HG02763 (cell line): Measurements from ENCODE around the gene MOB2.
"Not testable (repeated sequence)": the region's sequence is repeated elsewhere in the genome, so short reads cannot be mapped to it uniquely, and the experiment has no call there.

Experiments
- ATAC-seq: cut with Tn5 transposase; IDR thresholded peaks from one replicate; pipeline ENCODE4 v1.9.1; 2021; ENCODE audit warnings: mild to moderate bottlenecking, moderate library complexity; ENCODE audit not compliant: unreplicated experiment

The MOB2 gene

GRCh38 chr11:1519028-1520010, 32.7 kb upstream of the MOB2 start:
- ATAC-seq: no peak

DNA sequence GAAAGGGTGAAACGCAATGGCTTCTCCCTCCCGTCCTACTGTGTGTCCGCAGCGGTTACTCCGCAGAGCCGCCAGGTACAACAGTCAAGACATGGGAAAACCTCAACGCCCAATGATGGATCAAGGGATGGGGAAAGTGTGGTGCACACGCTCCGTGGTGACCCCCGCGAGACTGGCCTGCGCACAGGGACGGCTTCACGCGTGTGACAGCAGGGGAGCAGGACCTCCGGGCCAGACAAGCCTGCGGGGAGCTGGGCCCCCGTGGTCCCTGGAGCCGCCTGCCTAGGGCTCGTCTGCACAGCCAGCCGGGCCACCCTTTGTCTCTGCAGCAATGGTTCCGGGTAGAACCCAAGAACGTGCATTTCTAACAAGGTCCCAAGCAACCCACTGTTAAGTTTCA, 31.7 kb upstream of the MOB2 start:
- no peak for ATAC-seq

- no peak for ATAC-seq
These were observed 30.8 kb upstream of the MOB2 start for GRCh38 chr11:1517117-1518005.

DNA sequence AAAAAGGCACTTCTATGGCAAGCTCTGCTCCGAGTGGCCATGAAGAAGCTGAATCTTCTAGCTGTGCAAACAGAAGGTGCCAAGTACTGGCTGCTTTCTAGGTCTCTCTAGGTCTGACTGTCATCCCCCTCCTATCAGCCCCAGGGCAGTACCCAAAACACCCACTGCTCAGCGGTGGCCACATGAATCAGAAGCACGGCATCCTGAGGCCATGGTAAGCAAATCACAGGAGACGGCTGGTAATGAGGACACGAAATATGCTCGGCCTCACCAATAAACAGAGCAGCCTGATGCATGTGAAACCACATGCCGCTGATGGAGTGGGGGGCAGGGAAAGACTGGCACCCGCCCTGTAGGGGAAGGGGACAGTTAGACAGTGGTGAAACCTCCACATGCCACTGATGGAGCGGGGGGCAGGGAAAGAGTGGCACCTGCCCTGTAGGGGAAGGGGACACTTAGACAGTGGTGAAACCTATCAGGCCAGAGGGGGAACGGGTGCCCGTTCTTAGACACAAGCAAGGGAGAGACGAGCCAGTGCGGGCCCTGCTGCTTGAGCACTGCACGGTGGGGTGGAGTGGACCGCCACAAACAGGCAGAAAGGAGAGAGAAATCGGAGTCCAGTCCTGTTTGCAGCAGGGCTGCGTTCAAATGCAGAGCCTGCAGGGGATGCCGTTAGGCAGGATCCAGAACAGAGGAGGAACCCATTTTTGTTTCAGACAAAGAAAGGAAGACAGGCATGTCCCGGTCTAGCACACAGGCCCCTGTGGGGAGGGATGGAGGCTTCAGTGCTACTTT, 29.9 kb upstream of the MOB2 start:
- ATAC-seq: no peak

GRCh38 chr11:1515082-1516060, 28.8 kb upstream of the MOB2 start:
- no peak for ATAC-seq

DNA sequence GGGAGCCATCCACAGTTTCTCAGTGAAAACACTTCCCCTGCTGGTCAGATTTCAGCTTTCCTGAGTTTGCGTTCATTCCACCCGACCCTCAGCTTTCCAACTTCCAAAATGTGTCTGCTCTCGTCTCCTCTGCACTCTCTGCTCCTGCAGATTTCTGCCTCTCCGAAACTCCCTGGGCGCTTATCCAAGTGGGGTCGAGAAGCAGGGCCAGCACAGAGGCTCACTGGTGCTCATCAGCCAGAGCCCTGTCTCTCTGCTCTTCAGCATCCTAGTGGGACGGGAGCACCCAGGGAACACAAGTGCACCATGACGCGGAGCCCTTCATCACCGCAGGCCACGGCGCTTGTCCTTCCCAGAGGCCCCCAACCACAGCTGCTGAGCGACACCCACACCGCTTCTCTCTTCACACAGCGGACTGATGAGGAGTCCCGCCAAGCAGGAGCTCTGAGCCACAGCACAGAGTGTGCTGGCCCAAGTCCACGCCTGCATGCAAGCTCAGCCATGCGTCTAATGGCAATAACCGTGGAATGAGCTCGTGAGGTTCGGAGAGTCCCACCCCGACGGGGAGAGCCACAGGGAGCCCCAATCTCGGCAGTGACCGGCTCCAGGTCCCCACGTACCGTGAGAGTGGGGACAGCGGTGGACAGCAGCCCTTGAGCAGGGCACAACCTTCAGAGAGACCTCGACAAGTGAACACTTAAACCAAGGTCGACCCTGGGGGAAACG, 27.9 kb upstream of the MOB2 start:
- no peak for ATAC-seq

DNA sequence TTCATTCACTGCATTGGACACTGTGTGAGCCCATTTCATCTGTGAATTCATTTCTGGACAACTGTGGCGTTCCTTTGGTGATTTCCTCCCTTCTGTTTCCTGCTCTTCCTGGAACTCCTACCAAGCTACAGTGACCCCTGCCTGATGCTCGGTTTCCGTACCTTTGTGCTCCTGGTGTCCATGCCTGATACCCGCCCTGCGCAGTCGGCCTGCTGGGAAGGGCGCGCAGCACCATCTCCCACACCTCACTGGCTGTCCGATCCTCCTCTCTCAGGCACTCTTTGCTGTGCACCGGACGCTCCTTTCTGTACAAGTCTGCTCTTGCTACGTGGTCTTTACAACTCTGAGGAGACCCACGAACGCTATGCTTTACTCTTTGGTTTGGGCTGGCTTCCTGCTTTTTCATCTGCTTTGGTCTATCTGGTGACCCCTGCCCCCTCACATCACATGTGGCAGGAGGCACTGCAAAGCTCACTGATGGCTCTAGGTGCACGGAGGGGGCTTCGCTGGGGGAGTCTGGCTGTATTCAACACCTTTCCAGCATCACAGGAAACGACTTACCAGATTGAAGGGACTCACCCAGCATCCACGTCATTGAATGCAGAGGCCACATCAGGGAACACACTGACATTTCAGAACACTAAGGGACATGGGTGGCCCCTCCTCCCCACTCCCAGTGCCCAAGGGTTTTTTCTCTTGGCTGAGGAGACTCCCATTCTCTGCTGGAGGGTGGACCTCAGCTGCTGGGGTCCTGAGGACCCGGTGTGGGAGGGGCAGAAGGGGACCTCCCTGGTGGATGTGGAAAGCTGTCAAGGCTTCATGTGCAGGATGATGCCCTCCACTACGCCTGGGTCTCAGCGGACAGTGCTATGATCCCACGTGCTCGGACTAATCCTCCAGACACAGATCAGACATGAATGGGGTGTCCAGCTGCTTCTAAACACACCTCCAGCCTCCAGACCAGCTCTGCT, 27.0 kb upstream of the MOB2 start:
- ATAC-seq: no peak

GRCh38 chr11:1512531-1513258, 26.1 kb upstream of the MOB2 start:
- ATAC-seq: not testable (repeated sequence)

GRCh38 chr11:1511937-1512496, 25.4 kb upstream of the MOB2 start:
- ATAC-seq: no peak

DNA sequence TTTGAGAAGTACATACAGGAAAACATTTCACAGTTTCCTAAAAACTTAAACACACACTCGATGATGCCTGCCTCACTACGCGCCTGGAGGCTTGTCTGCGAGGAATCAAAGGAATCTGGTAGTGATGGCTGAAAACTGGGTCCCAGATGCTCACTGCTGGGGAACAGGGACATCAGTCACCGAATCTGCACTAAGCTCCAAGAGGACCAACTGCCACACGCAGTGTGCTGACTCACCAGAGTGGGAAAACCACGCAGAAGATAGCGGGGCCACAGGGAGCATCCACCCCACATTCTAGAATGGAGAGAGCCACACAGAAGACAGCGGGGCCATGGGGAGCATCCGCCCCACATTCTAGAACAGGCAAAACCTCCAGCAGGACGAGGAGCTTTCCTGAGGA, 24.3 kb upstream of the MOB2 start:
- no peak for ATAC-seq

- not testable (repeated sequence) for ATAC-seq
These were observed 23.8 kb upstream of the MOB2 start for GRCh38 chr11:1510351-1510750.

DNA sequence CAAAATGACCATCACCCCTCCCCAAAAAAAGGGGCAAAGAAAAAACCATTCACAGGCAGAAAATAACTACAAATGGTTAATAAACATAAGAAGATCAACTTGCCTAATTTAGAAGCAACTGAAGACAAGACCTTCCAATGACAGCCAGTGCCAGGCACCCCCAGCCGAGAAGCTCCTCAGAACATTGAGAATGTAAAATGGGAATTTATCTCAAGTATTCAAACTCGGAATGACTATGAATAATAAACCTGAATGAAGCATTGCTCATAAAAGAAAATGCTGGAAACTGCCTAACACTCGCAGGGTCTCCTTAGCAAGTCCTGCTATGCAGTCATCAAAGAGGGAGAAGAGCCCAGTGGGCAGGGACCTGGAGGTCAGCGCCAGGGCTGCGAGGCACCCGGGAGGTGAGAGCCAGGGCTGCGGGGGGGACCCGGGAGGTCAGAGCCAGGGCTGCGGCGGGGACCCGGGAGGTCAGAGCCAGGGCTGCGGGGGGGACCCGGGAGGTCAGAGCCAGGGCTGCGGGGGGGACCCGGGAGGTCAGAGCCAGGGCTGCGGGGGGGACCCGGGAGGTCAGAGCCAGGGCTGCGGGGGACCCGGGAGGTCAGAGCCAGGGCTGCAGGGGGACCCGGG, 23.2 kb upstream of the MOB2 start:
- ATAC-seq: no peak

DNA sequence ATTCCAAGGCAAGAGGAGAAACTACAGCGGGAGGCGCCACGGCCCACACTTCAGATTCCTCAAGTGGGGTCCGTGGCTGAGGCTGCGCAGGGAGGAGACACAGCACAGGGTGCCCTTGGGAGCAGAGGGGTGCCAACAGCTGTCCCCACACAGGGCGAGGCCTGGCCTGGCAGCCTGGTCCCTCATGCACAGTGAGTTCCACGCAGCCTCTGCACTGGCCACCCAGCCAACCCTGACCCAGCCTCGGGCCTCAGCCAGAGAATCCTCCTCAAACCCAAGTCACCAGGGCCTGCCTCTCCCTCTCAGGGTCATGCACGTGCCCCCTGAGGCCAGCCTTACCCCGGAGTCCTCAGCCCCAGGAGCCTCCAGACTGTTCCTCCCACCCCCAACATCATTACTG, 22.4 kb upstream of the MOB2 start:
- no peak for ATAC-seq

- no peak for ATAC-seq
These were observed 21.9 kb upstream of the MOB2 start for GRCh38 chr11:1508491-1508891.

- ATAC-seq: no peak
These were observed 21.0 kb upstream of the MOB2 start for GRCh38 chr11:1507381-1508140.

- ATAC-seq: no peak
These were observed 20.4 kb upstream of the MOB2 start for GRCh38 chr11:1506981-1507380.
